GM12864 (cell line): ENCODE measurements around the gene DSTN.

Experiments
- DNase-seq: peaks from one replicate; pipeline ENCODE4 v3.0.0-alpha.2; 2011; ENCODE audit warnings: low read depth
- H3K4me3 ChIP-seq: 2 replicates; pipeline ENCODE4 v1.5.1; 2011; ENCODE audit warnings: mild to moderate bottlenecking, low read depth, low read length, control low read depth
- CTCF ChIP-seq: IDR thresholded peaks from 2 replicates; pipeline ENCODE4 v1.5.1; 2011; ENCODE audit warnings: low read depth, mild to moderate bottlenecking, moderate library complexity, low read length, control low read depth, inconsistent platforms; ENCODE audit errors: missing control alignments

Gene DSTN

GRCh38 chr20:17543531-17544131 is 26.2 kb upstream of the DSTN start:
- H3K4me3 ChIP-seq = no peak overlapping the region
- no peak for TF ChIP-seq CTCF
- no peak for DNase-seq

GRCh38 chr20:17545127-17545526 is 24.7 kb upstream of the DSTN start:
- no peak overlapping the region for H3K4me3 ChIP-seq
- TF ChIP-seq CTCF = no peak
- DNase-seq = no peak

GRCh38 chr20:17549131-17549530 is 20.7 kb upstream of the DSTN start:
- DNase-seq = no peak
- no peak for TF ChIP-seq CTCF
- H3K4me3 ChIP-seq = no peak overlapping the region

- no peak for TF ChIP-seq CTCF
- no peak overlapping the region for H3K4me3 ChIP-seq
- no peak for DNase-seq
Measured at GRCh38 chr20:17555106-17555505, 14.8 kb upstream of the DSTN start.

GRCh38 chr20:17556837-17557674 is 12.8 kb upstream of the DSTN start:
- TF ChIP-seq CTCF = no peak
- no peak overlapping the region for H3K4me3 ChIP-seq
- no peak for DNase-seq

- H3K4me3 ChIP-seq = no peak overlapping the region
- DNase-seq = no peak
- TF ChIP-seq CTCF = no peak
Measured at GRCh38 chr20:17557675-17558006, 12.2 kb upstream of the DSTN start.
